Measurements from ENCODE around the gene MGMT.

Gene MGMT

GRCh38 chr10:129602938-129603535 is 136.0 kb downstream of the MGMT start:
- POLR2A ChIA-PET = no interaction called here
- no peak for TF ChIP-seq CTCF (IDR thresholded peaks at IDR 0.05; ENCODE audit: control extremely low read depth, extremely low read depth, low read depth, missing control alignments)
- CTCF ChIA-PET = interaction anchor here (1.8 kb wide), 1 partner anchor 9 kb away, joined by 4 read pairs; no protein-coding TSS in a partner anchor
- no peak for DNase-seq (ENCODE audit: extremely low spot score)

GRCh38 chr10:129604333-129605032 is 137.4 kb downstream of the MGMT start:
- peak; percentile 46 for DNase-seq (ENCODE audit: extremely low spot score)
- CTCF ChIA-PET = no interaction called here
- TF ChIP-seq CTCF (IDR thresholded peaks at IDR 0.05; ENCODE audit: control extremely low read depth, extremely low read depth, low read depth, missing control alignments) = no peak
- POLR2A ChIA-PET = no interaction called here

- no peak for TF ChIP-seq CTCF (IDR thresholded peaks at IDR 0.05; ENCODE audit: control extremely low read depth, extremely low read depth, low read depth, missing control alignments)
- POLR2A ChIA-PET = no interaction called here
- CTCF ChIA-PET = no interaction called here
- DNase-seq (ENCODE audit: extremely low spot score) = peak; percentile 45
These were observed 138.4 kb downstream of the MGMT start for GRCh38 chr10:129605266-129605985.

- no peak for TF ChIP-seq CTCF (IDR thresholded peaks at IDR 0.05; ENCODE audit: control extremely low read depth, extremely low read depth, low read depth, missing control alignments)
- CTCF ChIA-PET = no interaction called here
- DNase-seq (ENCODE audit: extremely low spot score) = no peak
- POLR2A ChIA-PET = no interaction called here
These were observed 139.0 kb downstream of the MGMT start for GRCh38 chr10:129605986-129606518.

GRCh38 chr10:129607607-129608109 is 140.6 kb downstream of the MGMT start:
- no peak for TF ChIP-seq CTCF (IDR thresholded peaks at IDR 0.05; ENCODE audit: control extremely low read depth, extremely low read depth, low read depth, missing control alignments)
- ChIA-PET POLR2A (no interaction called here), CTCF (no interaction called here)
- no peak for DNase-seq (ENCODE audit: extremely low spot score)

- DNase-seq (ENCODE audit: extremely low spot score) = no peak
- POLR2A ChIA-PET = no interaction called here
- TF ChIP-seq CTCF (IDR thresholded peaks at IDR 0.05; ENCODE audit: control extremely low read depth, extremely low read depth, low read depth, missing control alignments) = no peak
- CTCF ChIA-PET = no interaction called here
These were observed 141.6 kb downstream of the MGMT start for GRCh38 chr10:129608653-129609052.

Data from GM10248 (cell line).